ACC112 (cell line): ENCODE data around the gene FMNL2.

Experiments used
- H2AFZ ChIP-seq: fragments of 200-600 bp; sonication (generic); one replicate; pipeline ENCODE4 v1.6.0; 2017; ENCODE audit warnings: antibody characterized with exemption, low read length; ENCODE audit not compliant: unreplicated experiment
- H3K27ac ChIP-seq: fragments of 200-600 bp; sonication (generic); 2 replicates; pipeline ENCODE4 v1.5.1; 2014; ENCODE audit warnings: low read depth, mild to moderate bottlenecking, antibody characterized with exemption, low read length, moderate library complexity
- H3K27me3 ChIP-seq: fragments of 200-600 bp; sonication (generic); 2 replicates; pipeline ENCODE4 v1.6.1; 2014; ENCODE audit warnings: mild to moderate bottlenecking, antibody characterized with exemption, low read length, moderate library complexity, mixed read lengths; ENCODE audit not compliant: insufficient read depth
- H3K36me3 ChIP-seq: fragments of 200-600 bp; sonication (generic); 2 replicates; pipeline ENCODE4 v1.6.1; 2016; ENCODE audit warnings: mild to moderate bottlenecking, antibody characterized with exemption, low read length, moderate library complexity, mixed read lengths; ENCODE audit not compliant: insufficient read depth
- H3K4me1 ChIP-seq: fragments of 200-600 bp; sonication (generic); one replicate; pipeline ENCODE4 v1.6.1; 2016; ENCODE audit warnings: low read length, mixed read lengths; ENCODE audit not compliant: insufficient read depth, unreplicated experiment, control insufficient read depth
- H3K4me3 ChIP-seq: fragments of 200-600 bp; sonication (generic); 2 replicates; pipeline ENCODE4 v1.5.1; 2014; ENCODE audit warnings: mild to moderate bottlenecking, low read depth, low read length
- H3K79me2 ChIP-seq: fragments of 200-600 bp; sonication (generic); one replicate; pipeline ENCODE4 v1.6.0; 2016; ENCODE audit warnings: low read length; ENCODE audit not compliant: control insufficient read depth, unreplicated experiment, insufficient read depth

The FMNL2 gene

GRCh38 chr2:152553518-152553917 is 218.5 kb downstream of the FMNL2 start:
- Histone ChIP-seq H3K4me1 (peaks cover 18% of the 10 kb centered on the region), H3K27ac (no peak overlapping the region), H3K4me3 (no peak overlapping the region), H3K79me2 (no peaks in the 10 kb centered on the region), H2AFZ (no peak overlapping the region), H3K36me3 (peaks cover 8% of the 10 kb centered on the region; the same call in 1 of the 2 replicates), H3K27me3 (no peaks in the 10 kb centered on the region)

DNA sequence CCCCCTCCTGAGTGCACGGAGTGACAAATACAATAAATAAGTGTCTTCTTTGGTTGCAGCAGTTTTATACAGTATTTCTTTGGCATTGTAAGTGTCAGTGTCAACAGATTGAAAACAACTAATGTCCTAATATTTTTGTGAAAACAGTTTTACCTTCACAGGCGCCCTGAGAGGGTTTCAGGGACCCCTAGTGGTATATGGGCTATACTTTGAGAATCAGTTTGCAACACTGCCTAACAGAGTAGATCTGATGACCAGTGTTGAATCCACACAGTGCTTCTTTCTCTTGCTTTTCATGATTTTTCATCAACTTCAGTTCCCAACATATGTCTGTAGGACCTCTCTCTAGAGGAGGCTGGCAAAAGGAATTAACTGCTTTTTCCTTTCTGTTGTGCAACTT is 220.1 kb downstream of the FMNL2 start:
- Histone ChIP-seq H2AFZ (no peak overlapping the region), H3K79me2 (no peaks in the 10 kb centered on the region), H3K4me3 (no peak overlapping the region), H3K27me3 (no peaks in the 10 kb centered on the region), H3K36me3 (peaks cover 4% of the 10 kb centered on the region; the same call in 1 of the 2 replicates), H3K4me1 (peaks cover 19% of the 10 kb centered on the region), H3K27ac (no peak overlapping the region)

GRCh38 chr2:152556506-152556905 is 221.5 kb downstream of the FMNL2 start:
- Histone ChIP-seq H3K4me3 (no peak overlapping the region), H3K27me3 (no peaks in the 10 kb centered on the region), H3K79me2 (no peaks in the 10 kb centered on the region), H3K4me1 (peaks cover 22% of the 10 kb centered on the region), H3K36me3 (peaks cover 4% of the 10 kb centered on the region; the same call in 1 of the 2 replicates), H3K27ac (no peak overlapping the region), H2AFZ (no peak overlapping the region)

GRCh38 chr2:152557273-152557888 is 222.4 kb downstream of the FMNL2 start:
- Histone ChIP-seq H3K27me3 (no peaks in the 10 kb centered on the region), H2AFZ (no peak overlapping the region), H3K4me3 (no peak overlapping the region), H3K4me1 (peaks cover 22% of the 10 kb centered on the region), H3K36me3 (peaks cover 7% of the 10 kb centered on the region; the same call in 1 of the 2 replicates), H3K27ac (no peak overlapping the region), H3K79me2 (no peaks in the 10 kb centered on the region)

GRCh38 chr2:152558158-152558984 is 223.4 kb downstream of the FMNL2 start:
- H3K27ac ChIP-seq = no peak overlapping the region

GRCh38 chr2:152559008-152559407 is 224.0 kb downstream of the FMNL2 start:
- Histone ChIP-seq H3K27me3 (no peaks in the 10 kb centered on the region), H2AFZ (no peak overlapping the region), H3K79me2 (no peaks in the 10 kb centered on the region), H3K4me1 (peaks cover 22% of the 10 kb centered on the region), H3K27ac (no peak overlapping the region), H3K36me3 (peaks cover 7% of the 10 kb centered on the region; the same call in 1 of the 2 replicates), H3K4me3 (no peak overlapping the region)

More at GRCh38 chr2:152558158-152558984, 223.4 kb downstream of the FMNL2 start:
- Histone ChIP-seq H3K36me3 (peaks cover 7% of the 10 kb centered on the region; the same call in 1 of the 2 replicates), H3K27me3 (no peaks in the 10 kb centered on the region), H3K79me2 (no peaks in the 10 kb centered on the region), H2AFZ (no peak overlapping the region), H3K4me1 (peaks cover 22% of the 10 kb centered on the region), H3K4me3 (no peak overlapping the region)

DNA sequence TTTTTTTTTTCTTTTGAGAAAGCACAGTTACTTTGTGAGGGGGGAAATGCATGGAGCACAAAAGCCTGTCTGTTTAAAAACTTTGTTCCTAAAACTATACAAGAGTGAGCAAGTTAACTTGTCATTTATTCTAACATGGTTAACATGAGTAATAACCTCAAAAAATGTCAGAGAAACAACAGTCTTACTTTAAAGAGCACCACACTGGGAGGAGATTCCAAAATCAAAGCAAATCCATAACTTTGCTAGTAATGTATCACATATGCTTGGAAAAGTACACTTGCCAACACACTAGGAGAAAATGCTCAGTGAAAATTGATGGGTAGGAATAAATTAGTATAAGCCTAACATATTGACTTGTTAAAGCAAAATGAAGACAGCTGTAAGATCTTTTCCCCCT is 225.2 kb downstream of the FMNL2 start:
- H3K27ac ChIP-seq = no peak overlapping the region
- peaks cover 22% of the 10 kb centered on the region for H3K4me1 ChIP-seq
- H3K79me2 ChIP-seq = no peaks in the 10 kb centered on the region
- no peaks in the 10 kb centered on the region for H3K27me3 ChIP-seq
- H3K4me3 ChIP-seq = no peak overlapping the region
- no peak overlapping the region for H2AFZ ChIP-seq
- H3K36me3 ChIP-seq = peaks cover 7% of the 10 kb centered on the region; the same call in 1 of the 2 replicates

GRCh38 chr2:152560873-152561595 is 226.1 kb downstream of the FMNL2 start:
- Histone ChIP-seq H3K36me3 (peaks cover 7% of the 10 kb centered on the region; the same call in 1 of the 2 replicates), H3K27ac (no peak overlapping the region), H3K79me2 (no peaks in the 10 kb centered on the region), H3K4me3 (no peak overlapping the region), H3K4me1 (peaks cover 22% of the 10 kb centered on the region), H3K27me3 (no peaks in the 10 kb centered on the region), H2AFZ (no peak overlapping the region)

GRCh38 chr2:152562198-152562884 is 227.4 kb downstream of the FMNL2 start:
- Histone ChIP-seq H3K79me2 (no peaks in the 10 kb centered on the region), H3K27ac (no peak overlapping the region), H3K36me3 (peaks cover 7% of the 10 kb centered on the region; the same call in 1 of the 2 replicates), H3K27me3 (no peaks in the 10 kb centered on the region), H2AFZ (no peak overlapping the region), H3K4me1 (peaks cover 21% of the 10 kb centered on the region), H3K4me3 (no peak overlapping the region)

GRCh38 chr2:152563764-152564163 is 228.8 kb downstream of the FMNL2 start:
- no peaks in the 10 kb centered on the region for H3K27me3 ChIP-seq
- H3K36me3 ChIP-seq = peaks cover 3% of the 10 kb centered on the region; the same call in 1 of the 2 replicates
- H3K4me3 ChIP-seq = no peak overlapping the region
- H3K27ac ChIP-seq = no peak overlapping the region
- H3K4me1 ChIP-seq = peaks cover 7% of the 10 kb centered on the region
- H2AFZ ChIP-seq = no peak overlapping the region
- H3K79me2 ChIP-seq = no peaks in the 10 kb centered on the region
